GM12865 (cell line): ENCODE measurements around the gene FAM114A1.

Experiments
- DNase-seq: peaks from one replicate; pipeline ENCODE4 v3.0.0; 2010; ENCODE audit warnings: low read depth
- H3K4me3 ChIP-seq: 2 replicates; pipeline ENCODE4 v1.5.1; 2011; ENCODE audit warnings: mild to moderate bottlenecking, low read depth, low read length, control low read depth
- TF ChIP-seq, protein P1 (sequence below): IDR thresholded peaks from 2 replicates; pipeline ENCODE4 v1.5.1; 2011; ENCODE audit warnings: low read length, control low read depth, low read depth, inconsistent platforms; ENCODE audit not compliant: insufficient read depth; ENCODE audit errors: missing control alignments

Gene FAM114A1

DNA sequence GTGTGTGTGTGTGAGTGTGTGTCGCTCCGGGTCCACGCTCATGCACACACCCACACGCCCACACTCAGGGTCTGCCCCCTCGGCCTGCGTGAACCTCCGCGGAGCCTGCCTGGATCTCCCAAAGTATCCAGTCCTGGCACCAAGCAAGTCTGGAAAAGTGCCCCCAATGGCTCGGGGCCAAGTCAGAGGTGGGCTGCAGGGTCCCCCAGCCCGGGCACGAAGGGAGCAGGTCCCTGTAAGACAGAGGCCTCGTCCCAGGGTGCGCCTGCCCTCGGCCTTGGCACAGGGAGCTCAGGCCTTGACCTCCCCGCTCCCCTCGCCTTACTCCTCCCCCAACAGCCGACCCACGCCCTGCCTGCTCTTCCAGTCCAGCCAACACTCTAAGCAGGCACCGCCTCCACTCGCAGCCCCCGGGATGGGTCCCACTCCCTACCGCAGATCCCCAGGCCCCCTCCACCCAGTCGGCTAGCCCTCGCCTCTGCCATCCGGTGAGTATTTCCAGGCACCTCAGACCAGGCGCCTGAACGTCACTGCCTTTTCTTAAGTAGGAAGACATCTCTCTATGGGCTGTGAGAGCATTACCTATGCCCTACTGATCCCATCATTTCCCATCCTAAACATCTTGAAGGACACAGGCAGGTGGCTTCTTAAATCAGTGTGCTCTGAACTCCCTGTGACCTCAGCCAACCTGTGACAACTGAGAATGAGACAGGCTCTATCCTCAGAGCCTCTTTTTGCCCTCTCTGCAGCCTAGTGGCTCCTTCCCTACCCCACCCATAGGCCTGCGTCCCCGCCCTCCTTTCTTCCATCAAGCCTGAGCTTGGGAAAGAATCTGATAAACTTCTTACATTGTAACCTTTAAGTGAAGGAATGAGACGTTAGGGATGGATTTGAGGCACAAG is 704 bp downstream of the FAM114A1 start:
- no peak for DNase-seq
- TF ChIP-seq, protein P1, sequence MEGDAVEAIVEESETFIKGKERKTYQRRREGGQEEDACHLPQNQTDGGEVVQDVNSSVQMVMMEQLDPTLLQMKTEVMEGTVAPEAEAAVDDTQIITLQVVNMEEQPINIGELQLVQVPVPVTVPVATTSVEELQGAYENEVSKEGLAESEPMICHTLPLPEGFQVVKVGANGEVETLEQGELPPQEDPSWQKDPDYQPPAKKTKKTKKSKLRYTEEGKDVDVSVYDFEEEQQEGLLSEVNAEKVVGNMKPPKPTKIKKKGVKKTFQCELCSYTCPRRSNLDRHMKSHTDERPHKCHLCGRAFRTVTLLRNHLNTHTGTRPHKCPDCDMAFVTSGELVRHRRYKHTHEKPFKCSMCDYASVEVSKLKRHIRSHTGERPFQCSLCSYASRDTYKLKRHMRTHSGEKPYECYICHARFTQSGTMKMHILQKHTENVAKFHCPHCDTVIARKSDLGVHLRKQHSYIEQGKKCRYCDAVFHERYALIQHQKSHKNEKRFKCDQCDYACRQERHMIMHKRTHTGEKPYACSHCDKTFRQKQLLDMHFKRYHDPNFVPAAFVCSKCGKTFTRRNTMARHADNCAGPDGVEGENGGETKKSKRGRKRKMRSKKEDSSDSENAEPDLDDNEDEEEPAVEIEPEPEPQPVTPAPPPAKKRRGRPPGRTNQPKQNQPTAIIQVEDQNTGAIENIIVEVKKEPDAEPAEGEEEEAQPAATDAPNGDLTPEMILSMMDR: no peak
- peak overlapping the region; percentile 76 for H3K4me3 ChIP-seq

DNA sequence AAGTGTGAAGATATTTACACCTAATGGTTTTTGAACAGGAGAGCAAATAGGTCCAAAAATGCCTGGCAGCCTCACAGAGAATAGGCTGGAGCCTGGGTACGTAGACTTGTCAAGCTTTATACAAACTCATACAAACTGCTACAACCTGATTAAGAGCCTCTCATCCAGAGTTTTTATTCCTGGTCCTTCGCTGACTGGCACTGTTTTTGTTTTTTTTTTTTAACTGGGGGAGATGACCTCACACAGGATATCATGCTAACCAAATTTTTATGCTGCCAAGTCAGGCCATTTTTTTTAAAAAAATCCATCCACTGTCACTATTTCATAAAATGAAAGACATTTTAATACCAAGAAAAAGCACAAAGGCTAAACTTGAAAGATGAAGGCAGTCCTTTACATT is 1.9 kb downstream of the FAM114A1 start:
- DNase-seq: no peak
- TF ChIP-seq, protein P1: no peak
- H3K4me3 ChIP-seq: no peak overlapping the region

DNA sequence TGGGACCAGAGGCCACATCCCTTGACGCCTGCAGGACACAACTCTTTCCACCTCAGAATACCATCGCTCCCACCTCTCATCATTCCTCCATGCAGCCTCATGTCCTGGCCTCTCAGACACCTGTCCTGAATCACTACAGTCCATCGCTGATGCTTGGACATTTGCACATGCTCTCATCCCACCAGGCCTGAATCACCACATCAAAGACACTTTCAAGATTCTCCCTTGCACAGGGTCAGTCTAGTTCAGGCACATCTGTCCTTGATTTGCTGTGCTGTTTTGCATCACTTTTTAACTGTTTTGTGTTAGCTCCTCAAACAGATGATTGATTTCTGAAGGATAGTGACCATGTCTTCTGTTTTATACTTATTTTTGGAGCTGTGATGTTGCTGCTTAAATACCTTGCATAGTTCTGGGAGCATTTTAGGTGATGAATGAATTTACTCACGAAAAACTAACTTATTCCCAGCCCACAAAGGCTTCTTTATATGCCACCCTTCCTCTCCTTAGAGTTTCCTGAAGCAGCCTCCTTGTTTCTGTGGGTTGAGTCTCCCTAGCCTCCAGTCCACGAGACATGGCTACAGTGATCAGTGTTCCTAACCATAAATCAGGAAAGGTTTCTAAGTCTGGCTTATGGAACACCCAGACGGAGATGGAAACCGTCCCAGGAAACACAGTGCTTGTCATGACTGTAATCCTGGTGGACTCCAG is 2.6 kb downstream of the FAM114A1 start:
- H3K4me3 ChIP-seq: no peak overlapping the region
- TF ChIP-seq, protein P1: no peak
- DNase-seq: no peak

DNA sequence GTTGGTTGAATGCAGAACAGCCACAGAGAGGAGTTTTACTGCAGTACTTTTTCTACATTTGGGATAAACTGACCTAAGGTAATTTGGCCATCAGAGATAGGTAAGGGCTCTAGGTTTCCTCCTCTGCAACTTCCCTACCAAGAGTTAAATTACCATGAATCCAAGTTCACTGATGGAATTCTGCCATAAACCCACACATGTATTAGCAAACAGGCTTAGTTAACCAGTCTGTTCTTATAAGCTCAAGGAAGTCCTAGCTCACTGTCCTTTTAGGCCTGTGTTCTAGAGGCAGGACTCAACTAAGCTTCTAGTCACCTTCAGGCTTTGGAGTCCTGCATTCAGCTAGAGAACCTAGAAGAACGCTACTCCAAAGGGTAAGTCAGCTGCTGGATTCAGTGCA is 4.0 kb downstream of the FAM114A1 start:
- TF ChIP-seq, protein P1: no peak
- no peak for DNase-seq
- no peak overlapping the region for H3K4me3 ChIP-seq

DNA sequence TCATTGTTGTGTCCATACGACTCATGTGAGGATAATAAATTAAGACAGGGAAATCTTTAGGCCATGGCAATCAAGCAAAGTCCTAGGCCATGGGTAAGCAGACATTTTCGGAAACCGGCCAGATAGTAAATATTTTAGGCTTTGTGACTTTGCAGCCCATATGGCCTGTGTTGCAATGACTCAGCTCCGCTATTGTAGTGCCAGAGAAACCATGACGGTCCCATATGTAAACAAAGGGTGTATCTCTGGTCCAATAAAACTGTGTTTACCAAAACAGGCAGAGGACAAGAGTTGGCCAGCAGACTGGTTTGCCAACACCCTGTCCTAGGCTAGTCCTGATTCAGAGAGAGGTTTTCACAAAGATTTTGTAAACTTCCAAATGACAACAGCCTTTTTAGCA is 5.0 kb downstream of the FAM114A1 start:
- DNase-seq: no peak
- TF ChIP-seq, protein P1: no peak
- no peak overlapping the region for H3K4me3 ChIP-seq

DNA sequence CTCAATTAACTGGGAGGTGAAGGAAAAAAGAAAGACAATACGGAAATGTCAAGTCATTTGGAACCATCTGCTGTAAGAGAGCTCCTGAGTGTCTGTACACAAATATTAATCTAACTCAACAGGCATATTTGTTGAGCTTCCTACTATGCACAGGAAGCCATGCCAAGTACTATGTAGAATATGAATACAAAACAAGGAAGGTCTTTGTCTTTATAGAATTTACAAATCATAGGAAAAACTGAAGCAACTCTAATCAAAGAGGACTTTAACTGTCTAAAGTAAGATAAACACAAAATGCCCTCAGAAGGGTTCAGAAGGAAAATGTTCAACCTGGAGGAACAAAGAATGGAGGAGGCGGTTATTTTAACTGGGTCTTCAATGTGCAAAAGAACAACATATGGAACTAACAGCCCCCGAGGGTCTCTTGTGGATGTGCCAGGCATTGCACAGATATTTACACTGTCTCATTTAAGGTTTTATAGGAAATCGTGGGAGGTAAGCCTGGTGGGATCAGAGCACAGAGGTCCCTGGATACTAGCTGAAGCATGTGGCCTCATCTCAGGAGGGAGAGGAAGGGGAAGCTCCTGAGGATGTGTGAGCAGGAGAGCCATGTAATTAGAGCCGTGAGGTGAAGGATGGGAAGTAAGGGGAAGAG is 5.8 kb downstream of the FAM114A1 start:
- TF ChIP-seq, protein P1: no peak
- H3K4me3 ChIP-seq: no peak overlapping the region
- DNase-seq: no peak
